Inferior parietal cortex (tissue), 1 donor: ENCODE results near the gene SMYD1.
A peak's percentile ranks its signal among the peaks of the same experiment; 100 is the strongest.

Experiments
- DNase-seq: peaks from one replicate; pipeline ENCODE4 v3.0.0-alpha.2; 2016; ENCODE audit errors: extremely low spot score

The SMYD1 gene

DNA sequence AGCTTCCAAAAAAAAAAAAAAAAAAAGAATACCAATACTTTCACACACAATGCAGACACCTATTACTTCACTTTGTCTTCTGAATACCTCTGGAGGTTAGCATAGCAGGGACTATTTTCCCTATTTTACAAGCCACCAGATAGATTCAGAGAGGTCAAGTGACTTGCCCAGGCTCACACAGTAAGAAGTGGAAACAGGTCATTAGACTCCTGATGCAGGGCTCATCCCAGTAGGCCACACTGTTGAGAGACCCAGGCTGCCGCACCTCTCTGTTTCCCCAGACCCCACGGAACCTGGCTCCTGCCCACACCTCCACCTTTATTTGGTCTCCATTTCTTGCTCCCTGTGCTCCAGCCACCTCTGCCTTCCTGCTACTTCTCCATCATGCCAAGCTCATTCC, 19.4 kb downstream of the SMYD1 start:
- DNase-seq, result no peak

DNA sequence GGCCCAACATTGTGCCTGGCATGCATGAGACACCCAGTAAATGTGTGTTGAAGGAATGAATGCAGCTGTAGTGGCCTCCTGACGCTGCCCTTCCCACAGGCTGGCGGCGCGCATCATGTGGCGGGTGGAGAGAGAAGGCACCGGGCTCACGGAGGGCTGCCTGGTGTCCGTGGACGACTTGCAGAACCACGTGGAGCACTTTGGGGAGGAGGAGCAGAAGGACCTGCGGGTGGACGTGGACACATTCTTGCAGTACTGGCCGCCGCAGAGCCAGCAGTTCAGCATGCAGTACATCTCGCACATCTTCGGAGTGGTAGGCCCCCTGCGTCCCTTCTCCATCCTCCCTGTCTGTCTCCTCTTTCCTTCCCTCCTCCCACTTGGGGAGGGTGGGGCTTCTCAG, 20.1 kb downstream of the SMYD1 start:
- no peak for DNase-seq

DNA sequence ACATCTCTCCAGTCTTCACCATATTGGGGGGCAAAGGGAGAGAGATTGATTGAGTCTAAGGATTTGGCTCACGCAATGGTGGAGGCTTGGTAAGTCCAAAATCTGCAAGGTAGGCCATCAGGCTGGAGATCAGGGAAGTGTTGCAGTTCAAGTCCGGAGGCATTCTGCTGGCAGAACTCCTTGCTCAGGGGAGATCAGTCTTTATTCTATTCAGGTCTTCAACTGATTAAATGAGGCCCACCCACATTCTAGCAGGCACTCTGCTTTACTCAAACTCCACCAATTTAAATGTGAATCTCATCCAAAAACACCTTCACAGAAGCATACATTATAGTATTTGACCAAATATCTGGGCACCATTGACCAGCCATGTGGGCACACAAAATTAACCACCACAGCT, 21.4 kb downstream of the SMYD1 start:
- DNase-seq, result no peak

DNA sequence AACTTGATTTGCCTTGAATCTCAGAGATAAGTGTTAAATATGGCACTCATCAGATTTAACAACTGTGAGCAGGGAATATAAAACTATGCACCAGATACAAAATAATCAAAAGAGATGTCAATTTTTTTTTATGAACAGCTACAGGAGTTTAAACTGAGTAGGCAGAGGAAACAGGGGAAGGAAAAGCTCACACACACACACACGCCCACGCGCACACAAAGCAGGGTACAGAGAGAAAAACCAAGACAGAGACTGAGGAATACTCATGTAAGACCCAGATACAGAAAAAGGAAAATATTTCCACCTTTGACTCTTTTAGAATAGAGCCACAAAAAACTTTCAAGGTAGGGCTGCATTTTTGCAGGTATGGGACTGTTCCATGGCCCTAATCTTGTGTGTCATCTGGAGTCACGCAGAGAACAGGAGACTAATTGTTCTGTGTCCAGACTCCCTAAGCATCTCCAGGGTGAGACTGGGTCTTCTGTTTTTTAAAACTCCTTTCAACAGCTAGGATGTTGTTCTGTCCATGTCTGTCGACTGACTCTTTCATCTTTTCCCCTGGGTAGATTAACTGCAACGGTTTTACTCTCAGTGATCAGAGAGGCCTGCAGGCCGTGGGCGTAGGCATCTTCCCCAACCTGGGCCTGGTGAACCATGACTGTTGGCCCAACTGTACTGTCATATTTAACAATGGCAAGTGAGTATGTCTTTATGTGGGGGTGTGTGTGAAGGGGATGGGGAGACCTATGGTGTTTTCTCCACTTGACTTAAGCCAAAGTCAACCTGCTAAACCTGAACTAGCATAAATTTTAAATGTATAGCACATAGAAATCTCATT, 23.0 kb downstream of the SMYD1 start:
- DNase-seq, result peak; percentile 36

DNA sequence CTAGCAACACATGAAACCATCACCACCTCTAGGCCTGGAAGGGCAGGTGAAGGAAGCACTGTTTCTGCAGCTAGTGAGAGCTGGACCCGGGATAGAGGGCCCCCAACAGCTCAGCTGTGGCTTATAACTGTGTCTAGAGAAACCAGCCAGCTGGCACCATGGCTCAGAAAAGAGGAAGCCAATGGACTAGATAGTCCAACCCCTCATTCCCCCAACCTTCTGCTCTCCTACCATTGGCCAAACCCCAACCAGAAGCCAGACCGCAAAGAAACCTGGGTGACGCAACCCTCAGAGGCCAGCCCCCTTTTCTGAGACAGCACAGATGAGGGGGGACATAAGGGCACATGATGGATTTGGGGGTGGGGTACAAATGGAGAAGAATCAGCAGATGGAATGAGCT, 24.3 kb downstream of the SMYD1 start:
- DNase-seq, result no peak

DNA sequence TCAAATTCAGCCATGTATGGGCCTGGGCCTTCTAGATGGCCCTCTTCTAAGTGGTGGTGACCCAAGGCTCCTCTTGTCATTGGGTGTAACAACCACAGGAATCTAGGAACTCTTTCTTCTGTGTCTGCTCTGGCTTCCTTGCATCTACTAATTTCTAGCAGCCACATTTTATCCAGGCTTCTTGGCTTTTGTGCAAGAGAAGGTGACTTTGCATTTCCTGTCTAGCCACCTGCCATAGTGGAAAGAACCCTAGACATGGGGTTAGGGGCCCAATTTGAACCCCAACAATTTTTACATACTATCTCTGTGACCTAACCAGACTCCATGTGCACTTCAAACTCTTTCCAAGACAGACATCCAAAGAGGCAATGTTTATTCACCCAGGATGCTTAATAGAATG, 25.1 kb downstream of the SMYD1 start:
- DNase-seq, result no peak

DNA sequence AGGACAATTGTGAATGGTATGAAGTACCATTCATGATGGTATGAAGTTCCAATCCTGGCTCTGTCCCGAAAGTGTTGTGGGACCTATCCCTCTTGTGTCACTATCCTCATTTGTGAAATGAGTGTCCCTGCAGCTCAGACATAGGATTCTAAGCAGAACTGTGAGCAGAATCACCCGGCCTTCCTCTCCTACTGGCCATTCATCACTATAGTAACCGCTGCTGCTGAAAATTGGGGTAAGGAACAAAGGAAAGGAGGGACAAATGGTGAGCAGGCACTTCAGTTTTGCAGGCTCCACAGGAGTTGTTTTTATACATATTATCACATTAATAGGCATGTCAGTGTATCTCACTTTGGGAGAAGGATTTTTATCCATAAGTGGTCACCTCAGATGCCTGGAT, 27.4 kb downstream of the SMYD1 start:
- no peak for DNase-seq

DNA sequence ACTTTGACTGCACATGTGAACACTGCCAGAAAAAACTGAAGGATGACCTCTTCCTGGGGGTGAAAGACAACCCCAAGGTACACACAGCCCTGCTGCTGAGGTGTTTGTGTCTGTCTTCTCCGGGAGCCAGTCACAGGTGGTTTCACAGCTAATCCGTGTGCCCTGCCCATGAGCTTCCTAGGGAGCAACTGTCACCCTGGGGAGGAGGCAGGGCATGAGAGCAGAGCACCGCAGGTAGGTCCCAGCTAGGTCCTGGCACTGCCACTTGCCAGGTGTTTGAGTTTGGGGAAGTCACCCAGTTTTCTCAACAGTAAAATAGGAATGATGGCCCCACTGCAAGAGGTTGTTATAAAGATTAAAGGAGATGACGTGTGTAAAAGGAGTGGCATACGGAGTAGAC, 29.1 kb downstream of the SMYD1 start:
- DNase-seq, result no peak

DNA sequence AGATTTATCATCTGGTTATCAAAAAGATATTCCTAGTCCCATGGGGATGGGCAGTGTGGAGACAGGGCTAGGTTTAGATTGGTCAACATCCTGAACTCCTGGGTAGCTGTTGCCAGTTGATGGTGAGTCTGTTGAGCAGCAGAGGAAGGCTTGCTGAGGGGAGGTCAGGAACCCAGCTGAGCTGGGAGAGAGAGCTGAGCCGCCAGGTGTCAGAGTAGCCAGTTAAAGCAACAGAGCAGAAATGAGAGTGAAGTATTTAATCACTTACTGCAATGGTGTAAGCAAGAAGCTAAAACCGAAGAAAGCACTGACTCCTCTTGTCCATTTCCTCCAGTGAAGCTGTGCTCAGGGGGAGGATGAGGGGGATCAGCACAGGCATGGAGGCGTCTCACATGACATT, 29.6 kb downstream of the SMYD1 start:
- no peak for DNase-seq

DNA sequence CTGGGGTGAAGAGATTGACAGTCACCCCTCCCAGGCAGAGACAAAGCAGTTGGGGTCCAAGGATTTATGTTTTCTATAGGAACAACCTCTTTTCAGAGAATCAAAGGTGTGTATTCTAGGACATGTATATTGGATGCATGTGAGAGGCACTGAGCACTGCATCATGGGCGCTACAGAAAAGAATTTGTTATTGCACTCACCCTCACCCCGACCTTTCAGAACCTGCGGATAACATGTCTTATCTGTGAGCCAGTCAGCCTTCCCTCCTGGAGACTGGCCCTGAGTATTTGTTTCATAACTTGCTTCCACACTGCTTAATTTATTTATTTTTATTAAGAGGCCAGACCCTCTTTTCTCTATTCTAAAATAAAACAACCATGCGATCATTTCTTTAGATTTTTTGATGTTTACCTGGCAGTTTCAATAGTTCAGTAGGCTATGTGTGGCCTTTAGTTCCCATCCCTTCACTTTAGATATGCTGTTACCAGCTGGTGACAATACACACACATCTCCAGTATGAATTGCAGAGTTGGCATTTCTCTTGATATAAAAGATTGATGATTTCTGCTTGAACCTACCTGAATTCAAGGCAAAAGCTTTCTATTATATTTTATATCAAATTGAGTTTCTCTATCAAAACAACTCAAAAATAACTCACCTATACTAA, 30.4 kb downstream of the SMYD1 start:
- no peak for DNase-seq

DNA sequence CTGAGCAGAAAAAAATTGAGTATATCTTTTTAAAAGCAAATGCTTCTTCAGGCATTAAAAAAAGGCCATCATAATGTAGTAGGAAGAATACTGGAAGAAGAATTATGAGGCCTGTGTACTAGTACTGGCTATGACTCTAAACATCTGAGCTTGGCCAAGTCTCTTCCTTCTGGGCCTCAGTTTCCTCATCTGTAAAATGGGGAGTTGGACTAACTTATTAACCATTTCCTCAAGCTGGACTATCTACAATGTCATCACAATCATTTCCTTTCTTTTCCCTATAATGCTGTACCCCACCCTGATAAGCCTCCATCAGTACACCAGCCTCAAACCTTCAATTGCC, 30.9 kb downstream of the SMYD1 start:
- no peak for DNase-seq

DNA sequence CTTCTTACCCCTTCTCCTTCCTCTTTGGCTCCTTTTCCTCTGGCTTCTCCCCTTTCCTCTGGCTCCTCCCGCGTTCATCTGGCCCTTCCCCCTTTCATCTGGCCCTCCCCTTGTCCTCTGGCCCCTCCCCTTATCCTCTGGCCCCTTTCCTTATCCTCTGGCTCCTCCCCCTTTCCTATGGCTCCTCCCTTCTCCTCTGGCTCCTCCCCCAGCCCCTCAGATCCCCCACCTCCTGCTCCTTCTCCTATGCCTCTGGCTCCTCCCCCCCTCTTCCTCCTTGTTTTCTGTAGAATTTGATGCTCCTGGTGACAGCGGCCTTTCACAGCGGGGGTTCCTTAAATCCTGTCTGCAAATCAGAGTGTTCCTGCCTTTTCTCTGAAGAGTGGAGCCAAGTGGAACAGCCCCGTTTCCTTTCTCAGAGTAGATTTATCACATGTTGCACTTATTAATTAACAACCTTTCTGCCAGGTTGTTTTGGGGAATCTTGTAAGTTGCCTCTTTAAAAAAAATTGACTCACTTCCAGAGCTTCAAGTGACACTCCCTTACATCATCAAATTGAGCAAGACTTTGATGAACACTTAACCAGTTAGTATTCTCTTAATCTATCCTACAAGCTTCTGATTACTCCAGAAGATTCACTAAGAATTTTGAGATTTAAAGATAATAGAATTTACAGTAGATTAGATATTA, 32.3 kb downstream of the SMYD1 start:
- DNase-seq, result no peak

DNA sequence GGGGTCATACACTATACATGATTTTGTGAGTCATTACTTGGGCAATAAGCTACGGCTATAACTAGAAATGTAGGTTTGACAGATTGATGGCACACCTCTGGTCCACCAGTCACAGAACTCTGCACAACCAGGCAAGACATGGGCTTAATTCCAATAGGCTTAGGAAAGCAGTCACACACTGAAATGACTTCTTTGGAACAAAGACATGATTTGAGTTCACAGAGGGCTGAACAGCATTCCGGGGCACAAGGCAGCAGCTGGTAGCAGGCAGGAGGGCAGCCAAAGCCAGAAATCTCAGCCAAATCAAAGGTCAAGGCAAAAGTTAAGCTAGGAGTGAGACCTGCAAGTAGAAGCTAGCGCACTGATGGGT, 32.8 kb downstream of the SMYD1 start:
- no peak for DNase-seq

DNA sequence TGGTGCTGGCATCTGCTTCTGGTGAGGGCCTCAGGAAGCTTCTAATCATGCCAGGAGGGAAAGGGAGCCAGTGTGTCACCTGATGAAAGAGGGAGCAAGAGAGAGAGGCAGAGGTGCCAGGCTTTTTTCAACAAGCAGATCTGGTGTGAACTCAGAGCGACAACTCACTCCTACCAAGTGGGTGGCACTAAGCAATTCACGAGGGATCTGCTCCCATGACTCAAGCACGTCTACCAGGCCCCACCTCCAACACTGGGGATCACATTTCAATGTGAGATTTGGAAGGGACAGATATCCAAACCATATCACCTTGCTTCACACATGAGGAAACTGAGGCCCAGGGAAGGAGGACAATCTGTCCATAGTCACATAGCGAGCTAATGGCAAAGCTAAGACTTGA, 41.2 kb downstream of the SMYD1 start:
- DNase-seq, result no peak

DNA sequence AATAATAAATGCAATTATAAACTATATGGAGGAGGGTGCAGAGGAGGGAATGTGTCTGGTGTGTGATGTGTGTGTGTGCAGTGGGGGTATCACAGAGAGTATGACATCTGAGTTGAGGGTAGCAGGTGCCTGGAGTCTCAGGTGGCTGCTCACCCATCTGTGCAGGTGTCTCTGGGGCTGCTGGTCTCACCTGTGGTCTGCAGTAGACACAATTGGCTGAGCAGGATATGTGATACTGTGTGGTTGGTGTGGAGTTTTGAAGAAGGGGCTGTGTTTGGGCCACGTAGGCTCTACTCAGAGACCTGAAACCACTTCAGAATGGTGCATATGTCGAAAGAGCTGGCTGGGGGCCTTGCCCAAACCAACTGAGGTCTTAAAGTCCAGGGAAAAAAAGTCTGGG, 43.2 kb downstream of the SMYD1 start:
- no peak for DNase-seq

DNA sequence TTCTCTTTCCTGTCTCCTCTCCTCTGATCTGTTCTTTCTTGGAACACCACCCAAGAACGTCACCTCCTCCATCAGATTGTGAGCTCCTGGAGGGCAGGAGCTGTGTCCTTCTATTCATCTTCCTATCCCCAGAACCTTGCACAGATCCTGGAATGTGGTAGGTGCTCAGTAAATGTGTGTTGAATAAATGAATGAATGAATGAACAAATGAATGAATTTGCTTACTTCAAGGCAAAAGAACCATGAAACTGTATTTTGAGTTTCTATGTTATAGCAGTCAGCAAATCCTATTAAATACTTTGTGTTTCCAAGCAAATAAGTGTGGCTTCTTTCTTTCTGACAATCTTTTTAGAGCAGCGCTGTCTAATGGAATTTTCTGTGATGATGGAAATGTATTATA, 45.4 kb downstream of the SMYD1 start:
- DNase-seq, result no peak

DNA sequence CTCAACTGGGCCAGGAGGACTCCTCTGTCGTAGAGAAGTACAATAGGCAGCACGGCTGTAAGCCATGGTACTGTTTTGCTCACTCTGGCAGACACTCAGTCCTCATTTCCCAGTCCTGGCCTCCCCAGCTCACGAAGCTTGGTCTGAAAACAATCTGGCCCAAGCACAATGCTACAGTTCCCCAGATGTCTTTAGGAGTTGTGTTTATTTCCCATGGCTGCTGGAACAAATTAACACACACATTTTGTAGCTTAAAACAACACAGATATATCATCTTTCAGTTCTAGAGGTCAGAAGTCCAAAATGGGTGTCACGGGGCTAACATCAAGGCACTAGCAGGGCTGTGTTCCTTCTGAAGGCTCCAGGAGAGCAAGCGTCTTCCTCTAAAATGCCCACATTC, 47.3 kb downstream of the SMYD1 start:
- no peak for DNase-seq

DNA sequence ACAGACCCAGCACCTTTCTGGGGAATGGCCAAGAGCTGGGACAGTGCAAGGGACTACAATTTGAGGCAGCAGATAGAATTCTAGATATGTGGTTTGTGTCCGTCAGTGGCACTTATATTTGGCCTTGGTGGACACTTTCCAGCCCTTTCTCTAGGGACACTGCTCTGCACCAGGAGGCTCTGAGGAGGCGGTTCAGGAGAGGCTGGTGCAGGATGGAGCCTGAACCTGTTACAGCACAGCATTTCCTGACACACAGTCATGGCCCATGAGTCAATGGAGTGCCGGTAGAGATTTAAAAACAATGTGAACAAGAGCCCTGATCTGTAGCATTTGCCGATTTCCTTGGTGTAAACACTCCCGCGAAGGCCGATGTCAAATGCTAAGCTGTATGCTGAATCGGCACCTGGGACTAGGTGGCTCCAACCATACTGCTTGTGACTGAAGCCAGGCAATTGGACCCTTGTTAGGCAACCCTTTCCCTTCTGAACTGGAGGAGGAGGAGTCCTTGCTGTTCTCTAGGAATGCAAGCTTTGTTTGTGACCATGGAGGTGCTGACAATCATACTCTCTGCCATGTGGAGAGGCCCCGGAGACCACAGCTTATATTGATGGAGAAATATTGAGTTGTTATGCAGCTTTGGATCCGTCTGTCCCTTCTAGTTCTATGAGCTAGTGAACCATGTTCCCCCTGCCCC, 48.3 kb downstream of the SMYD1 start:
- DNase-seq, result no peak

DNA sequence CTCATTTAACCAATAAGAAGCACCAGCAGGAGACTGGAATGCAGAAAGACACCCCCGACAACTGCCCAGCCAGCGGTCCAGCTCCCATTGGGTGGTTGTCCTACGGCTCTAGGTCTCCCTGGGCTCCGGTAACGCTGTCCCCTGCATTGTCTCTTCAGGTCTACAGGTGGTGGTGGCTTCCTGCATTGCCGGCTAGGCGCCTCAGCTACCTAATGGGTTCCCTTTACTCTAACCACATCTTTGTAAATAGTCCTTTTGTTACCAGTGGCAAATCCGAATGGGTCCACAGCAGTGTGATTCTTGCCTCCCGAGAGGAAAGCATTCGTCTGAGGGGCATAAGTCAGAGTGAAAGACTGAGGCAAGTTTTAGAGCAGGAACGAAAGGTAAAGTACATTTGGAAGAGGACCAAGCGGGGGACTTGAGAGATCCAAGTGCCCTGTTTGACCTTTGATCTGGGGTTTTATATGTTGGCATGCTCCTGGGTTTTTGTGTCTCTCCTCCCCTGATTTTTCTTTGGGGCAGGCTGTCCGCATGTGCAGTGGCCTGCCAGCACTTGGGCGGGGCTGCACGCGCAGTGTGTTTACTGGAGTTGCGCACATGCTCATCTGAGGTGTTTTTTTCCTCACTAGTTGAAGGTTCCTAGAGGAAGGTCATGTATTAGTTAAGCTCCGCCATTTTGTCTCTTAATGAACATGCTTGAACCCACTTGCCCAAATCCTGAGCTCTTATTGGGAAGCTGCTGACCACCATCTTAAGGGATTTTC, 49.2 kb downstream of the SMYD1 start:
- no peak for DNase-seq

DNA sequence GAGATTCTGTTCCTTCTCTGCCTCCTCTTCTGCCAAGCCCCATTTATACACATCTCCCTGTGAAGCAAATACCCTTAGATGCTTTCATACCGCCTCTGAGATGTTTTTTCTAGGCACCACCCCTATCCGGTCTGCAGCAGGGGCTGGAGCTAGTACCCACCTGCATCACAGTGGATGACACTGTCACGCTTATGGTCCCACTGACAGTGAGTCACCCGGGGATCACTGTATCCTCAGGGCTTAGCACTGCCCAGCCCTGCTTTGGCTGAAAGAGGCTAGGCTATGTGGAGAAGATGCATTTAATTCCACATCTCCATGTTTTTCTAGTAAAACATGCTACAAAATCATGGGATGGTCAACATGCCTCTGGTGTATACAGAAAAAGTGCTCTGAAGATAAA, 50.3 kb downstream of the SMYD1 start:
- no peak for DNase-seq

DNA sequence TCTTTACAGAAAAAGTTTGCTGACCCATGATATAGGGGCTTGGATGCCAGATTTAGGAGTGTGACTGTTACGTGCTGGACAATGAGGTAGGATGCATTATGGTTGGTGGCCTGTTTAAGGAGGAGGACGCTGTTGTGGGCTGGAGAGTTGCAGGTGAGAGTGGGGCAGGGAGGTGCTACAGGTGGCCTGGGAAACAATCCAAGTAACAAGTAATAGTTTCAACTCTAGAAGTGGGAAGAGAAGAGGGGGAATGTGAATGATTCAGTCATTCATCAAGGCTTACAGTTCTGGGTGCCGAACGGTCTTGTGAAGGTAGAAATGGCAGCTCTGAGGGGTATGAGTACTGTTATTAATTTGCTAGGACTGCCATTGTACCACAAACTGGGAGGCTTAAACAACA, 54.1 kb downstream of the SMYD1 start:
- no peak for DNase-seq
